Endometrium (tissue), 2 donors: ENCODE data around the gene SH2D3C.
"Not testable (repeated sequence)": the region's sequence is repeated elsewhere in the genome, so short reads cannot be mapped to it uniquely, and the experiment has no call there.

Experiments
- FAIRE-seq: peaks from 2 replicates; lab custom pipeline; 2012; peaks lifted over from hg19 to GRCh38; lab: Jason Lieb, UNC
- donor health status: control.
- donor health status: control.

Gene SH2D3C

GRCh38 chr9:127785023-127785932, 6.8 kb upstream of the SH2D3C start:
- no peak for FAIRE-seq

GRCh38 chr9:127783111-127784008, 4.9 kb upstream of the SH2D3C start:
- FAIRE-seq, result no peak

GRCh38 chr9:127781806-127782205, 3.3 kb upstream of the SH2D3C start:
- no peak for FAIRE-seq

GRCh38 chr9:127780909-127781308, 2.4 kb upstream of the SH2D3C start:
- not testable (repeated sequence) for FAIRE-seq

- FAIRE-seq, result no peak
Measured at GRCh38 chr9:127780126-127780885, 1.8 kb upstream of the SH2D3C start.

GRCh38 chr9:127779136-127779981, 893 bp upstream of the SH2D3C start:
- FAIRE-seq, result no peak

- FAIRE-seq, result no peak
Measured at GRCh38 chr9:127777368-127777980, 992 bp downstream of the SH2D3C start.

GRCh38 chr9:127776924-127777289, 1.6 kb downstream of the SH2D3C start:
- FAIRE-seq, result no peak

GRCh38 chr9:127776195-127776923, 2.1 kb downstream of the SH2D3C start:
- FAIRE-seq, result no peak

- FAIRE-seq, result no peak
Measured at GRCh38 chr9:127773981-127774380, 4.5 kb downstream of the SH2D3C start.

GRCh38 chr9:127773272-127773671, 5.2 kb downstream of the SH2D3C start:
- FAIRE-seq, result no peak

GRCh38 chr9:127772603-127773002, 5.9 kb downstream of the SH2D3C start:
- no peak for FAIRE-seq

GRCh38 chr9:127771570-127772189, 6.8 kb downstream of the SH2D3C start:
- FAIRE-seq, result no peak

- peak; percentile 63 for FAIRE-seq
Measured at GRCh38 chr9:127770905-127771569, 7.4 kb downstream of the SH2D3C start.

- no peak for FAIRE-seq
Measured at GRCh38 chr9:127770583-127770904, 7.9 kb downstream of the SH2D3C start.

GRCh38 chr9:127769929-127770582, 8.4 kb downstream of the SH2D3C start:
- no peak for FAIRE-seq

GRCh38 chr9:127769101-127769500, 9.4 kb downstream of the SH2D3C start:
- no peak for FAIRE-seq

GRCh38 chr9:127768698-127769097, 9.8 kb downstream of the SH2D3C start:
- FAIRE-seq, result no peak

- no peak for FAIRE-seq
Measured at GRCh38 chr9:127767909-127768331, 10.5 kb downstream of the SH2D3C start.
